AG04450 (cell line): ENCODE results near the gene B3GAT3. TPM values are rescaled to one million over a fixed set of nuclear protein-coding genes. Genes with fewer than 3 reads are reported as not detected.

ENCODE experiments used
- CTCF ChIA-PET: fragments of 300-600, 350-600 bp; formaldehyde crosslinking; extraction: SDS; loops from one replicate; lab custom pipeline; 2022; ENCODE audit warnings: antibody characterized with exemption, inconsistent platforms; lab: Charles Lee
- POLR2A ChIA-PET: fragments of 350-600 bp; formaldehyde crosslinking; extraction: SDS; loops from one replicate; lab custom pipeline; 2021; ENCODE audit warnings: antibody characterized with exemption, inconsistent platforms; lab: Yijun Ruan, JAX
- DNase-seq: peaks from one replicate; pipeline ENCODE4 v3.0.0-alpha.2; 2011; ENCODE audit warnings: low read depth, low spot score
- H3K27ac ChIP-seq: one replicate; pipeline ENCODE4 v1.5.1; 2012; ENCODE audit warnings: low read depth, low read length, control low read depth
- H3K27me3 ChIP-seq: one replicate; pipeline ENCODE4 v1.6.0; 2012; ENCODE audit warnings: low read length; ENCODE audit not compliant: control insufficient read depth, insufficient read depth
- H3K4me3 ChIP-seq: 2 replicates; pipeline ENCODE4 v1.5.1; 2011; ENCODE audit warnings: mild to moderate bottlenecking, low read depth, low read length, control low read depth
- H3K9me3 ChIP-seq: 2 replicates; pipeline ENCODE4 v1.5.1; 2012; ENCODE audit warnings: low read length; ENCODE audit not compliant: control insufficient read depth, insufficient read depth
- CTCF ChIP-seq: IDR thresholded peaks from 2 replicates; pipeline ENCODE4 v1.5.1; 2011; ENCODE audit warnings: low read depth, low read length, control low read depth, inconsistent platforms
- polyA plus RNA-seq: library from polyadenylated mRNA; depleted of rRNA; stranded (reverse); fragments of >200 nt; gene quantifications from 2 replicates; pipeline ENCODE4 v1.2.3, GENCODE V29; 2011; rRNA removed
- small RNA-seq: library from RNA; depleted of rRNA; stranded (forward); fragments of <200 nt; gene quantifications from one replicate; pipeline ENCODE3, GENCODE V24; 2012; ENCODE audit warnings: low read depth; ENCODE audit not compliant: insufficient read length

The B3GAT3 gene
- polyA plus RNA-seq, 1 experiment: 14.5 TPM

- Histone ChIP-seq H3K9me3 (no peaks in the 10 kb centered on the region), H3K27me3 (no peaks in the 10 kb centered on the region), H3K27ac (no peak overlapping the region), H3K4me3 (no peak overlapping the region)
- DNase-seq: no peak
- TF ChIP-seq CTCF: no peak
- ChIA-PET POLR2A (interaction anchor here (1.1 to 2.0 kb wide), 2 partner anchors 61 to 98 kb away, joined by 3 to 4 read pairs; partner anchors contain the start of genes C11orf98 and CSKMT), CTCF (interaction anchor here (0.5 to 1.4 kb wide), 3 partner anchors 142 to 227 kb away, joined by 4 to 5 read pairs (median 5); no protein-coding TSS in a partner anchor)
Measured at GRCh38 chr11:62567018-62567633, 54.7 kb downstream of the B3GAT3 start.

GRCh38 chr11:62566247-62566646, 55.5 kb downstream of the B3GAT3 start:
- Histone ChIP-seq H3K27ac (no peak overlapping the region), H3K4me3 (no peak overlapping the region), H3K9me3 (no peaks in the 10 kb centered on the region), H3K27me3 (no peaks in the 10 kb centered on the region)
- no peak for DNase-seq
- ChIA-PET CTCF (interaction anchor here (0.6 kb wide), 1 partner anchor 141 kb away, joined by 3 read pairs; no protein-coding TSS in a partner anchor), POLR2A (interaction anchor here (0.6 to 1.2 kb wide), 3 partner anchors 8 to 62 kb away, joined by 3 to 7 read pairs (median 5); partner anchors contain the start of gene EEF1G)
- TF ChIP-seq CTCF: no peak

Small RNA genes lying within 50 kb of the gene (small RNA-seq; reads per million reads assigned to genes)
- gene AP001458.1 (not detected), gene MIR6747 (not detected), gene SNORA57 (not detected)

Other genes with a start within 250 kb of the B3GAT3 start
- gene SCGB1A1, start 203.0 kb downstream of the B3GAT3 start, polyA plus RNA-seq: not detected in 2 replicates
- 231 and 243 TPM in 2 replicates for gene AHNAK, start 75.2 kb downstream of the B3GAT3 start, polyA plus RNA-seq
- 2,186 and 2,474 TPM in 2 replicates for gene EEF1G, start 48.1 kb downstream of the B3GAT3 start, polyA plus RNA-seq
- gene TUT1, start 30.5 kb downstream of the B3GAT3 start, polyA plus RNA-seq: 7.8 and 9.0 TPM in 2 replicates
- gene MTA2, start 20.1 kb downstream of the B3GAT3 start, polyA plus RNA-seq: 22.9 and 36.7 TPM in 2 replicates
- gene EML3, start 9.2 kb downstream of the B3GAT3 start, polyA plus RNA-seq: 17.1 and 18.6 TPM in 2 replicates
- gene ROM1, start 8.7 kb downstream of the B3GAT3 start, polyA plus RNA-seq: 1.4 and 2.0 TPM in 2 replicates
- gene GANAB, start 24.6 kb upstream of the B3GAT3 start, polyA plus RNA-seq: 369 and 464 TPM in 2 replicates
- gene INTS5, start 31.3 kb upstream of the B3GAT3 start, polyA plus RNA-seq: 10.6 and 12.6 TPM in 2 replicates
- 38.8 and 43.6 TPM in 2 replicates for gene C11orf98, start 43.2 kb upstream of the B3GAT3 start, polyA plus RNA-seq
- 4.6 and 4.7 TPM in 2 replicates for gene CSKMT, start 43.3 kb upstream of the B3GAT3 start, polyA plus RNA-seq
- 5.4 and 6.2 TPM in 2 replicates for gene UQCC3, start 49.7 kb upstream of the B3GAT3 start, polyA plus RNA-seq
- 2.4 and 3.2 TPM in 2 replicates for gene LBHD1, start 50.3 kb upstream of the B3GAT3 start, polyA plus RNA-seq
- gene UBXN1, start 57.1 kb upstream of the B3GAT3 start, polyA plus RNA-seq: 92.8 and 100 TPM in 2 replicates
- 4.1 and 5.7 TPM in 2 replicates for gene LRRN4CL, start 67.5 kb upstream of the B3GAT3 start, polyA plus RNA-seq
- 42.8 and 63.7 TPM in 2 replicates for gene BSCL2, start 85.4 kb upstream of the B3GAT3 start, polyA plus RNA-seq
- 0.11 TPM in 1 of 2 replicates, not detected in the other for gene GNG3, start 85.7 kb upstream of the B3GAT3 start, polyA plus RNA-seq
- gene HNRNPUL2, start 105.5 kb upstream of the B3GAT3 start, polyA plus RNA-seq: 26.6 and 28.2 TPM in 2 replicates
- 32.2 and 32.5 TPM in 2 replicates for gene TTC9C, start 106.5 kb upstream of the B3GAT3 start, polyA plus RNA-seq
- 3.2 and 3.7 TPM in 2 replicates for gene ZBTB3, start 132.2 kb upstream of the B3GAT3 start, polyA plus RNA-seq
- 213 and 215 TPM in 2 replicates for gene POLR2G, start 139.6 kb upstream of the B3GAT3 start, polyA plus RNA-seq
- 8.9 and 13.4 TPM in 2 replicates for gene TAF6L, start 149.4 kb upstream of the B3GAT3 start, polyA plus RNA-seq
- gene TMEM179B, start 165.4 kb upstream of the B3GAT3 start, polyA plus RNA-seq: 51.7 and 63.8 TPM in 2 replicates
- gene TMEM223, start 170.0 kb upstream of the B3GAT3 start, polyA plus RNA-seq: 12.3 and 13.5 TPM in 2 replicates
- gene NXF1, start 183.5 kb upstream of the B3GAT3 start, polyA plus RNA-seq: 48.9 and 66.1 TPM in 2 replicates
- gene STX5, start 210.1 kb upstream of the B3GAT3 start, polyA plus RNA-seq: 51.7 and 52.1 TPM in 2 replicates
- not detected in 2 replicates for gene TEX54, start 210.9 kb upstream of the B3GAT3 start, polyA plus RNA-seq
- gene WDR74, start 217.6 kb upstream of the B3GAT3 start, polyA plus RNA-seq: 18.0 and 21.6 TPM in 2 replicates